HuH-7.5 (cell line): ENCODE results near the gene TMEM273.

ENCODE experiments used
- DNase-seq: peaks from one replicate; pipeline ENCODE4 v3.0.0; 2011; ENCODE audit warnings: low spot score

The TMEM273 gene

GRCh38 chr10:49115015-49115795 is 73.0 kb downstream of the TMEM273 start, which contains the start of gene VSTM4:
VSTM4 (minus strand) TSS chr10:49115522; CDS start chr10:49115485, 37 bp downstream.
- DNase-seq, result no peak

- DNase-seq, result no peak
These were observed 73.5 kb downstream of the TMEM273 start for GRCh38 chr10:49114718-49115014.

- no peak for DNase-seq
These were observed 74.5 kb downstream of the TMEM273 start for GRCh38 chr10:49113741-49114141.

- no peak for DNase-seq
These were observed 75.3 kb downstream of the TMEM273 start for GRCh38 chr10:49112851-49113250.

- no peak for DNase-seq
These were observed 76.1 kb downstream of the TMEM273 start for GRCh38 chr10:49112098-49112497.

GRCh38 chr10:49111320-49111698 is 76.9 kb downstream of the TMEM273 start:
- DNase-seq, result no peak

GRCh38 chr10:49110684-49111319 is 77.4 kb downstream of the TMEM273 start:
- DNase-seq, result no peak

GRCh38 chr10:49109669-49110340 is 78.4 kb downstream of the TMEM273 start:
- DNase-seq, result no peak

GRCh38 chr10:49108656-49109055 is 79.5 kb downstream of the TMEM273 start:
- no peak for DNase-seq

GRCh38 chr10:49107887-49108267 is 80.3 kb downstream of the TMEM273 start:
- DNase-seq, result no peak

GRCh38 chr10:49107111-49107886 is 80.9 kb downstream of the TMEM273 start:
- DNase-seq, result no peak

- no peak for DNase-seq
These were observed 81.7 kb downstream of the TMEM273 start for GRCh38 chr10:49106451-49106850.

- DNase-seq, result no peak
These were observed 83.1 kb downstream of the TMEM273 start for GRCh38 chr10:49105076-49105475.
